Psoas muscle (tissue), 8 donors: Measurements from ENCODE around the gene GPR4. TPM values are rescaled to one million over a fixed set of nuclear protein-coding genes. Genes with fewer than 3 reads are reported as not detected.
A peak's percentile ranks its signal among the peaks of the same experiment; 100 is the strongest.

Source experiments
- ATAC-seq, 4 donors: fragments of 200-7000 bp; cut with Tn5 transposase; one replicate each; pipeline ENCODE4 v1.9.1; 2020; ENCODE audit warnings: moderate library complexity in 3 of 4, mild to moderate bottlenecking in 2 of 4
- DNase-seq, 2 donors: peaks; one replicate each; pipeline ENCODE4 v3.0.0-alpha.2; 2020
- H3K27ac ChIP-seq: fragments of 200-600 bp; one replicate; pipeline ENCODE4 v1.8.0; 2022
- H3K27me3 ChIP-seq, 3 donors: fragments of 200-600 bp in 1 of 3; one replicate each; pipeline versions ENCODE4 v1.6.1 to v1.8.0; 2013 to 2022; ENCODE audit warnings: low read length in 2 of 3, mild to moderate bottlenecking in 2 of 3, moderate library complexity in 1 of 3; ENCODE audit not compliant: insufficient read depth in 3 of 3
- H3K36me3 ChIP-seq, 2 donors: fragments of 200-600 bp in 1 of 2; one replicate each; pipeline versions ENCODE4 v1.6.1 to v1.8.0; 2013 to 2022; ENCODE audit warnings: low read depth in 1 of 2, mild to moderate bottlenecking in 1 of 2, moderate library complexity in 1 of 2; ENCODE audit not compliant: insufficient read depth in 1 of 2
- H3K4me1 ChIP-seq: fragments of 200-600 bp; one replicate; pipeline ENCODE4 v1.8.0; 2022
- H3K4me3 ChIP-seq: fragments of 200-600 bp; one replicate; pipeline ENCODE4 v1.8.0; 2022; ENCODE audit warnings: mild to moderate bottlenecking
- H3K9me3 ChIP-seq: fragments of 200-600 bp; one replicate; pipeline ENCODE4 v1.8.0; 2022
- WGBS, 3 donors: extraction: QIAGEN DNeasy Blood & Tissue Kit; methylation state at CpG; one replicate each; pipeline versions ENCODE4 v1.1.6 to v1.1.7; 2013; 5-methylcytosine and 5-hydroxymethylcytosine counted together
- intact Hi-C, 2 donors: fragments of 100-400 bp; cut with DNase I; formaldehyde crosslinking; loops; one replicate each; pipeline versions ENCODE4 v1.11.0 to v1.14.2; 2022
- polyA plus RNA-seq, 3 donors: library from polyadenylated mRNA; stranded (reverse); fragments of 200-250 nt; gene quantifications; one replicate each; pipeline ENCODE4 v1.2.3, GENCODE V29; 2013
- total RNA-seq, 4 donors: library from RNA; stranded (reverse); fragmentation: NEBNext Ultra II Directional in 2 of 4; extraction: Animal tissue kit (Norgen Biotek cat#: 25700) in 2 of 4; gene quantifications; one replicate each; pipeline versions ENCODE4 v1.2.1 to v1.2.4, GENCODE V29; 2021 to 2023
- TF ChIP-seq, protein P1 (sequence below): fragments of 200-600 bp; IDR thresholded peaks from one replicate; pipeline ENCODE4 v1.8.0; 2022; ENCODE audit warnings: antibody characterized with exemption
- donor health status: healthy with polysubstance abuse.
- donor health status: DM: no; HTN: no; CAD: no; lungs with moderate emphysema.
- donor health status: Bipolar disorder and iron deficiency.
- donor health status: healthy.
- donor health status: DM: yes; HTN: yes; CAD: no.
- donor health status: DM: no; HTN: no; CAD: no.
- donor health status: DM: no; HTN: no; CAD: no.
- donor health status: DM: yes; HTN: yes; CAD: no.

Gene GPR4
- total and polyA plus RNA-seq, 7 donors: 1.6 to 7.5 (median 3.0) TPM

- Histone ChIP-seq H3K9me3 (peaks cover 4% of the 10 kb centered on the region), H3K4me3 (no peak overlapping the region), H3K36me3 (no peaks in the 10 kb centered on the region), H3K4me1 (peaks cover 37% of the 10 kb centered on the region), H3K27ac (peak overlapping the region; percentile 87), H3K27me3 (no peaks in the 10 kb centered on the region)
- TF ChIP-seq, protein P1, sequence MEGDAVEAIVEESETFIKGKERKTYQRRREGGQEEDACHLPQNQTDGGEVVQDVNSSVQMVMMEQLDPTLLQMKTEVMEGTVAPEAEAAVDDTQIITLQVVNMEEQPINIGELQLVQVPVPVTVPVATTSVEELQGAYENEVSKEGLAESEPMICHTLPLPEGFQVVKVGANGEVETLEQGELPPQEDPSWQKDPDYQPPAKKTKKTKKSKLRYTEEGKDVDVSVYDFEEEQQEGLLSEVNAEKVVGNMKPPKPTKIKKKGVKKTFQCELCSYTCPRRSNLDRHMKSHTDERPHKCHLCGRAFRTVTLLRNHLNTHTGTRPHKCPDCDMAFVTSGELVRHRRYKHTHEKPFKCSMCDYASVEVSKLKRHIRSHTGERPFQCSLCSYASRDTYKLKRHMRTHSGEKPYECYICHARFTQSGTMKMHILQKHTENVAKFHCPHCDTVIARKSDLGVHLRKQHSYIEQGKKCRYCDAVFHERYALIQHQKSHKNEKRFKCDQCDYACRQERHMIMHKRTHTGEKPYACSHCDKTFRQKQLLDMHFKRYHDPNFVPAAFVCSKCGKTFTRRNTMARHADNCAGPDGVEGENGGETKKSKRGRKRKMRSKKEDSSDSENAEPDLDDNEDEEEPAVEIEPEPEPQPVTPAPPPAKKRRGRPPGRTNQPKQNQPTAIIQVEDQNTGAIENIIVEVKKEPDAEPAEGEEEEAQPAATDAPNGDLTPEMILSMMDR: no peak
- peak; percentile 90 to 91 (median 91) for ATAC-seq
- intact Hi-C loops: loop anchor here in 1 of 2 donors (2.0 kb wide), 1 partner anchor 42 kb away; no protein-coding TSS in a partner anchor
- no peak for DNase-seq
- 31 to 66% (median 39%) methylated on average over 3 of the region's 3 CpGs for WGBS, 3 donors
Observed at GRCh38 chr19:45568732-45569131, 33.3 kb downstream of the GPR4 start.

DNA sequence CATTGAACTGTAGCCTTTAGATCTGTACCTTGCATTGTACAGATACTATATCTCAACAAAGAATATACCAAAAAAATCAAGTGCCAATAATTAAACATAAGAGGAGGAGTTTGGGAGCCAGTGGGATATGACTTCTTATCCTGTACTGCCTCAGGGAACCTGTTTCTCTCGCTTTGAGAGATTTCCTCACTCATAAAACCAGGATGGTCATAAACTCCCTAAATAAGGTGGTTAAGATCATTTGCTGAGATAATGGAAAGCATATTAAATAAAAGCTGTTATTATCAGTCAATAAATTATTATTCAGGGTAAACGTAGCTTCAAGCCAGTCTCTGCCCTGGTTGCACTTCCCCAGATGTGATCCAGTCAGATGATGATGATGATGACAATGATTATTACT, 34.4 kb downstream of the GPR4 start:
- 74 to 90% (median 78%) methylated on average over 2 of the region's 2 CpGs for WGBS, 3 donors
- H3K27ac ChIP-seq: peak overlapping the region; percentile 87

DNA sequence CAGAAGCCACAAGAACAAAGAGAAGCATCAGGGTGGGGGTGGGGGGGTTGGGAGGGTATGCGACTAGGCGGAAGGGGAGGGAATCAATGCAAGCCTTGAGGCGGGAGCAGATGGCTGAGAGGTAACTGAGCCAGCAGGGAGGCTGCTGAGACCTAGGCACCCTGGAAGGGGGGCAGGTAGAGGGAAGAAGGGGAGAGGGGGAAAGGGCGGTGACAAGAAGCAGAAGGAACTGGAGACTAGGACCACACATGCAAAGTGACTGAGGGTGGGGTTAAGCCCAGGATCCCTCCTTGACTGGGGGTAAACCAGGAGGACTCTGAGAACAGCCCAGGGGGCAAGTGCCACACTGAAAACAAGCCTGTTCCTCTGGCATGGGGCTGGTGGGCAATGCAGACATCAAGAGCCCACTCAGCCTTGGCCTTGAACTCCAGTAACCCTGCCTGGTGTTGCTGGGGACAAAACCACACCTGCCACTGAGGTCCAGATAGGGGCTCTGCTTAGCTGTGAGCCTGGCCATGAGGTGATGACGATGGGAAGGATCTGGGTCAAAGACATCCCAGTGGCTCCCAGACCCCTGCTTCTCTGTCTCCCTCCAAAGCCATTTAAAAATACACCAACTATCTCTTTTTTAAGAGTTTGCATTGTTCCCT, 37.8 kb downstream of the GPR4 start:
- no peak for ATAC-seq
- Histone ChIP-seq H3K4me1 (peaks cover 19% of the 10 kb centered on the region), H3K4me3 (no peak overlapping the region), H3K9me3 (no peaks in the 10 kb centered on the region), H3K27ac (no peak overlapping the region), H3K27me3 (no peaks in the 10 kb centered on the region), H3K36me3 (no peaks in the 10 kb centered on the region)
- TF ChIP-seq, protein P1: no peak
- intact Hi-C loops: no loop called here
- WGBS, 3 donors: 77 to 80% (median 78%) methylated on average over 5 of the region's 5 CpGs
- DNase-seq: no peak

More for the DNA sequence above, 34.4 kb downstream of the GPR4 start:
- intact Hi-C loops: loop anchor here in 1 of 2 donors (2.0 kb wide), 1 partner anchor 41 kb away; no protein-coding TSS in a partner anchor
- DNase-seq (no peak), ATAC-seq (no peak)
- TF ChIP-seq, protein P1: no peak
- no peak overlapping the region for H3K4me3 ChIP-seq
- peaks cover 37% of the 10 kb centered on the region for H3K4me1 ChIP-seq
- no peaks in the 10 kb centered on the region for H3K27me3 ChIP-seq
- peaks cover 4% of the 10 kb centered on the region for H3K9me3 ChIP-seq
- H3K36me3 ChIP-seq: no peaks in the 10 kb centered on the region

GRCh38 chr19:45560686-45561085, 41.3 kb downstream of the GPR4 start:
- Histone ChIP-seq H3K27me3 (no peaks in the 10 kb centered on the region), H3K9me3 (no peaks in the 10 kb centered on the region), H3K4me3 (no peak overlapping the region), H3K36me3 (no peaks in the 10 kb centered on the region), H3K27ac (no peak overlapping the region), H3K4me1 (no peaks in the 10 kb centered on the region)
- WGBS, 3 donors: 66 to 79% (median 79%) methylated on average over 11 of the region's 11 CpGs
- TF ChIP-seq, protein P1: no peak
- no peak for DNase-seq
- intact Hi-C loops: no loop called here
- no peak for ATAC-seq

GRCh38 chr19:45560038-45560437, 42.0 kb downstream of the GPR4 start:
- no peaks in the 10 kb centered on the region for H3K4me1 ChIP-seq
- H3K27ac ChIP-seq: no peak overlapping the region
- no peak for DNase-seq
- no peaks in the 10 kb centered on the region for H3K27me3 ChIP-seq
- no peaks in the 10 kb centered on the region for H3K36me3 ChIP-seq
- no peak overlapping the region for H3K4me3 ChIP-seq
- intact Hi-C loops: no loop called here
- TF ChIP-seq, protein P1: no peak
- no peaks in the 10 kb centered on the region for H3K9me3 ChIP-seq
- ATAC-seq: no peak
- WGBS, 3 donors: 78 to 87% (median 86%) methylated on average over 5 of the region's 5 CpGs
